ENCODE results near the gene KRT79. TPM values are rescaled to one million over a fixed set of nuclear protein-coding genes. Genes with fewer than 3 reads are reported as not detected.

KRT79 gene
- total RNA-seq, 1 donor from 2014 or later = not detected

DNA sequence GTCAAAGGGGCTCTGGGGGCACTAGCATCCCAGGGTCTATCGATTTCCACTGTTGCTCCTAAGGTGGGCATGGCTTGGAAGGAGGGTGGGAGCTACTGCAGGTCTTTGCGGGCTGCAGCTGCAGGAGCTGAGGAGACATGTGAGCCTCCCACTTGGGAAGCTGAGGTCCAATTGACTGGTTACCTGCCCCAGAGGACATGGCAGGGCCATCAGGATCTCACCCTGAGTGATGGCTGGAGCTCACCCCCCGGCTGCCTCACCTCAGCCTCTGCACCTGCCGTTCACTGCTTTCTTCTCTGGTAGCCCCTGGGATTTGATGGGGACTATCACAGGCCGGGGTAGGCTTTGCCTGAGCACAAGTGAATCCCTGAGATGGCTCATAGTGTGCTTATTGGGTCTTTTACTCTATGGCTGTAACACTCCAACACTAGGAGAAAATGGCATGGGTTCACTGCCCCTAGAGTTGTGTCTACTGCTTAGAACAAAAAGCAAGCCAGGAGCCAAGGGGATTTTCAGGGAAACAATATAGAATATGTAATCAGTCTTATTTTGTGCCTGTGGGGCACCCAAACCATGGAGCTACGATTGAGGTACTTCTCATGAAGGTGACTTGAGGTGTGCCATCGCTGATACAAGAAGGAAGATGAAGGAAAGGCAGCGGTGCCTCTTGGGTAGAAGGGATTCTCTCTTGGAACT is 17.0 kb downstream of the KRT79 start:
- H3K36me3 ChIP-seq = no peaks in the 10 kb centered on the region
- H3K4me3 ChIP-seq = no peak overlapping the region
- H3K27me3 ChIP-seq = no peaks in the 10 kb centered on the region
- no peak for DNase-seq (ENCODE audit: low spot score in 2 of 2)
- intact Hi-C loops (cut with DNase I) = no loop called here
- peaks cover 0 to 3% of the 10 kb centered on the region in 2 donors for H3K4me1 ChIP-seq
- H3K9me3 ChIP-seq = no peaks in the 10 kb centered on the region
- H3K27ac ChIP-seq = no peak overlapping the region
- no peak for TF ChIP-seq CTCF (IDR thresholded peaks at IDR 0.05)

GRCh38 chr12:52815676-52816588 is 18.2 kb downstream of the KRT79 start:
- DNase-seq (ENCODE audit: low spot score in 2 of 2) = no peak
- H3K27ac ChIP-seq = no peak overlapping the region
- TF ChIP-seq CTCF (IDR thresholded peaks at IDR 0.05) = no peak
- no peaks in the 10 kb centered on the region for H3K36me3 ChIP-seq
- H3K4me3 ChIP-seq = no peak overlapping the region
- no peaks in the 10 kb centered on the region for H3K9me3 ChIP-seq
- no peaks in the 10 kb centered on the region for H3K27me3 ChIP-seq
- intact Hi-C loops (cut with DNase I) = no loop called here
- no peaks in the 10 kb centered on the region for H3K4me1 ChIP-seq

- intact Hi-C loops (cut with DNase I) = no loop called here
- Histone ChIP-seq H3K4me1 (no peaks in the 10 kb centered on the region), H3K9me3 (no peaks in the 10 kb centered on the region), H3K4me3 (no peak overlapping the region), H3K27me3 (no peaks in the 10 kb centered on the region), H3K27ac (no peak overlapping the region), H3K36me3 (no peaks in the 10 kb centered on the region)
- TF ChIP-seq CTCF (IDR thresholded peaks at IDR 0.05) = no peak
- no peak for DNase-seq (ENCODE audit: low spot score in 2 of 2)
Measured at GRCh38 chr12:52815161-52815560, 18.9 kb downstream of the KRT79 start.

GRCh38 chr12:52814710-52815155 is 19.4 kb downstream of the KRT79 start:
- Histone ChIP-seq H3K9me3 (no peaks in the 10 kb centered on the region), H3K4me3 (no peak overlapping the region), H3K27ac (no peak overlapping the region), H3K4me1 (no peaks in the 10 kb centered on the region), H3K36me3 (no peaks in the 10 kb centered on the region), H3K27me3 (no peaks in the 10 kb centered on the region)
- no peak for TF ChIP-seq CTCF (IDR thresholded peaks at IDR 0.05)
- intact Hi-C loops (cut with DNase I) = no loop called here
- no peak for DNase-seq (ENCODE audit: low spot score in 2 of 2)

- H3K27ac ChIP-seq = no peak within 1 kb of the TSS
- no peak for TF ChIP-seq CTCF (IDR thresholded peaks at IDR 0.05)
- H3K4me1 ChIP-seq = no peaks in the 10 kb centered on the region
- DNase-seq (ENCODE audit: low spot score in 2 of 2) = no peak
- no peaks in the 10 kb centered on the region for H3K36me3 ChIP-seq
- H3K4me3 ChIP-seq = no peak within 1 kb of the TSS
- H3K9me3 ChIP-seq = no peaks in the 10 kb centered on the region
- intact Hi-C loops (cut with DNase I) = no loop called here
- H3K27me3 ChIP-seq = no peaks in the 10 kb centered on the region
Measured at GRCh38 chr12:52813885-52814709, 20.0 kb downstream of the KRT79 start, which contains the start of gene KRT4. TSS of gene KRT4 (minus strand) at chr12:52814116. CDS start at chr12:52814058, 58 bp downstream.
